Measurements from ENCODE around the gene UGCG.
"Not testable (repeated sequence)": the region's sequence is repeated elsewhere in the genome, so short reads cannot be mapped to it uniquely, and the experiment has no call there.

Gene UGCG

GRCh38 chr9:111898331-111899096 is 1.9 kb downstream of the UGCG start:
- H3K4me3 ChIP-seq (ENCODE audit: low read depth, low read length), result peak overlapping the region; percentile 89
- TF ChIP-seq CTCF (IDR thresholded peaks at IDR 0.05; ENCODE audit: low read depth, low read length), result no peak
- peak; percentile 26 for DNase-seq (ENCODE audit: low read depth, low spot score)
- in situ Hi-C loops (cut with HindIII; ENCODE audit: low sequenced_read_pairs), result no loop called here

- in situ Hi-C loops (cut with HindIII; ENCODE audit: low sequenced_read_pairs), result no loop called here
- TF ChIP-seq CTCF (IDR thresholded peaks at IDR 0.05; ENCODE audit: low read depth, low read length), result no peak
- H3K4me3 ChIP-seq (ENCODE audit: low read depth, low read length), result no peak overlapping the region
- DNase-seq (ENCODE audit: low read depth, low spot score), result no peak
Observed at GRCh38 chr9:111900151-111900857, 3.7 kb downstream of the UGCG start.

GRCh38 chr9:111900858-111901612 is 4.4 kb downstream of the UGCG start:
- in situ Hi-C loops (cut with HindIII; ENCODE audit: low sequenced_read_pairs), result no loop called here
- no peak for DNase-seq (ENCODE audit: low read depth, low spot score)
- TF ChIP-seq CTCF (IDR thresholded peaks at IDR 0.05; ENCODE audit: low read depth, low read length), result no peak
- no peak overlapping the region for H3K4me3 ChIP-seq (ENCODE audit: low read depth, low read length)

GRCh38 chr9:111902391-111903139 is 6.0 kb downstream of the UGCG start:
- in situ Hi-C loops (cut with HindIII; ENCODE audit: low sequenced_read_pairs), result no loop called here
- no peak overlapping the region for H3K4me3 ChIP-seq (ENCODE audit: low read depth, low read length)
- TF ChIP-seq CTCF (IDR thresholded peaks at IDR 0.05; ENCODE audit: low read depth, low read length), result no peak
- DNase-seq (ENCODE audit: low read depth, low spot score), result no peak

GRCh38 chr9:111903535-111903934 is 6.9 kb downstream of the UGCG start:
- in situ Hi-C loops (cut with HindIII; ENCODE audit: low sequenced_read_pairs); H3K4me3 ChIP-seq (ENCODE audit: low read depth, low read length); DNase-seq (ENCODE audit: low read depth, low spot score): not testable (repeated sequence)

GRCh38 chr9:111904026-111904425 is 7.4 kb downstream of the UGCG start:
- H3K4me3 ChIP-seq (ENCODE audit: low read depth, low read length), result no peak overlapping the region
- in situ Hi-C loops (cut with HindIII; ENCODE audit: low sequenced_read_pairs), result no loop called here
- no peak for DNase-seq (ENCODE audit: low read depth, low spot score)
- no peak for TF ChIP-seq CTCF (IDR thresholded peaks at IDR 0.05; ENCODE audit: low read depth, low read length)

Measured in astrocyte of the spinal cord (primary cell).